Skeletal muscle tissue (tissue), 4 donors: ENCODE measurements around the gene POU3F2. TPM values are rescaled to one million over a fixed set of nuclear protein-coding genes. Genes with fewer than 3 reads are reported as not detected.

Source experiments
- H3K27ac ChIP-seq: one replicate; pipeline ENCODE4 v1.7.0; 2013; ENCODE audit warnings: mild to moderate bottlenecking, low read depth, low read length, inconsistent platforms
- H3K27me3 ChIP-seq, 3 donors: one replicate each; pipeline ENCODE4 v1.7.0; 2013; ENCODE audit warnings: low read length in 3 of 3; ENCODE audit not compliant: control insufficient read depth in 3 of 3, insufficient read depth in 3 of 3
- H3K36me3 ChIP-seq, 3 donors: one replicate each; pipeline ENCODE4 v1.7.0; 2013; ENCODE audit warnings: low read length in 3 of 3; ENCODE audit not compliant: control insufficient read depth in 3 of 3, insufficient read depth in 3 of 3
- H3K4me1 ChIP-seq, 3 donors: one replicate each; pipeline ENCODE4 v1.7.0; 2013; ENCODE audit warnings: low read length in 3 of 3, mild to moderate bottlenecking in 3 of 3; ENCODE audit not compliant: control insufficient read depth in 3 of 3, insufficient read depth in 3 of 3
- H3K4me3 ChIP-seq, 3 donors: one replicate each; pipeline ENCODE4 v1.7.0; 2013; ENCODE audit warnings: low read length in 3 of 3
- H3K9ac ChIP-seq, 3 donors: one replicate each; pipeline ENCODE4 v1.7.0; 2013; ENCODE audit warnings: low read length in 3 of 3, mild to moderate bottlenecking in 3 of 3, moderate library complexity in 2 of 3, low read depth in 1 of 3
- H3K9me3 ChIP-seq, 3 donors: one replicate each; pipeline ENCODE4 v1.7.0; 2013; ENCODE audit warnings: low read length in 3 of 3; ENCODE audit not compliant: control insufficient read depth in 3 of 3
- total RNA-seq: library from RNA; depleted of rRNA; stranded (reverse); fragments of >200 nt; gene quantifications from one replicate; pipeline ENCODE4 v1.2.3, GENCODE V29; 2014
- donor health status: Osteomylitis.

POU3F2 gene
- total RNA-seq, 1 donor from 2014 or later, result 0.52 TPM

- no peak overlapping the region for H3K27ac ChIP-seq
- H3K9ac ChIP-seq, result no peak overlapping the region
- H3K4me3 ChIP-seq, result no peak overlapping the region
- no peaks in the 10 kb centered on the region for H3K4me1 ChIP-seq
- no peaks in the 10 kb centered on the region for H3K27me3 ChIP-seq
- H3K36me3 ChIP-seq, result peaks cover 0 to 2% (median 0%) of the 10 kb centered on the region in 3 donors
- H3K9me3 ChIP-seq, result no peaks in the 10 kb centered on the region
Measured at GRCh38 chr6:98871057-98871456, 36.7 kb downstream of the POU3F2 start.

DNA sequence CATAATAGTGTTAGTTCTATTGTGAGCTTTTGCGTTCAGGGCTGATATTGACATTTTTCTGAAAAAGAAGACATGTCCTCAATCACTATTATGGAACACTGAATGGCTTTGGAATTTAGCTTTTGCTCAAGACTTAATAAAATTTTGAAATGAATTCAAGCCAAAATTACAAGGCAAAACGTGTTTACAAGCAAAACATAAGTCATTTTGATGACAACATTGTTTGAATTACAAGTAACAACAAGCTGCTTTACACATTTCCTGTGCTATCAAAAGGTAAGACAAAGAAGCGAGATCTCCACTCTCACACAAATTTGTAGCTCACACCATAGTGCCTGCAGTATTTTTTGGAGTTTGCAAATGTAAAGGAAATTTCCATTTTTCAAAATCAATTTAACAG lies 37.4 kb downstream of the POU3F2 start:
- H3K9me3 ChIP-seq, result no peaks in the 10 kb centered on the region
- no peak overlapping the region for H3K9ac ChIP-seq
- H3K4me1 ChIP-seq, result no peaks in the 10 kb centered on the region
- H3K4me3 ChIP-seq, result no peak overlapping the region
- peaks cover 0 to 3% (median 2%) of the 10 kb centered on the region in 3 donors for H3K36me3 ChIP-seq
- no peaks in the 10 kb centered on the region for H3K27me3 ChIP-seq
- no peak overlapping the region for H3K27ac ChIP-seq

- Histone ChIP-seq H3K4me3 (no peak overlapping the region), H3K4me1 (no peaks in the 10 kb centered on the region), H3K27ac (no peak overlapping the region), H3K36me3 (peaks cover under 1 to 3% (median 2%) of the 10 kb centered on the region in 3 donors), H3K9ac (no peak overlapping the region), H3K27me3 (no peaks in the 10 kb centered on the region), H3K9me3 (no peaks in the 10 kb centered on the region)
Measured at GRCh38 chr6:98875375-98875774, 41.0 kb downstream of the POU3F2 start.

GRCh38 chr6:98877250-98877649 lies 42.9 kb downstream of the POU3F2 start:
- Histone ChIP-seq H3K27ac (no peak overlapping the region), H3K9me3 (no peaks in the 10 kb centered on the region), H3K4me3 (no peak overlapping the region), H3K27me3 (no peaks in the 10 kb centered on the region), H3K36me3 (peaks cover 2 to 4% (median 3%) of the 10 kb centered on the region in 3 donors), H3K4me1 (no peaks in the 10 kb centered on the region), H3K9ac (no peak overlapping the region)

- peaks cover 2 to 4% (median 3%) of the 10 kb centered on the region in 3 donors for H3K36me3 ChIP-seq
Measured at GRCh38 chr6:98880486-98880885, 46.1 kb downstream of the POU3F2 start.

GRCh38 chr6:98885330-98885729 lies 51.0 kb downstream of the POU3F2 start:
- no peaks in the 10 kb centered on the region for H3K27me3 ChIP-seq
- H3K36me3 ChIP-seq, result peaks cover 0 to 6% (median 4%) of the 10 kb centered on the region in 3 donors
- no peak overlapping the region for H3K9ac ChIP-seq
- H3K9me3 ChIP-seq, result no peaks in the 10 kb centered on the region
- no peaks in the 10 kb centered on the region for H3K4me1 ChIP-seq
- no peak overlapping the region for H3K4me3 ChIP-seq
- no peak overlapping the region for H3K27ac ChIP-seq

More at GRCh38 chr6:98880486-98880885, 46.1 kb downstream of the POU3F2 start:
- Histone ChIP-seq H3K27me3 (no peaks in the 10 kb centered on the region), H3K4me1 (no peaks in the 10 kb centered on the region), H3K27ac (no peak overlapping the region), H3K9ac (no peak overlapping the region), H3K4me3 (no peak overlapping the region), H3K9me3 (no peaks in the 10 kb centered on the region)

GRCh38 chr6:98887650-98888049 lies 53.3 kb downstream of the POU3F2 start:
- Histone ChIP-seq H3K36me3 (peaks cover 0 to 6% (median 0%) of the 10 kb centered on the region in 3 donors), H3K4me3 (no peak overlapping the region), H3K27ac (no peak overlapping the region), H3K9ac (no peak overlapping the region), H3K9me3 (no peaks in the 10 kb centered on the region), H3K4me1 (no peaks in the 10 kb centered on the region), H3K27me3 (no peaks in the 10 kb centered on the region)

Other genes starting within 250 kb of the POU3F2 start
- 14.1 TPM for gene FBXL4, start 113.4 kb downstream of the POU3F2 start, total RNA-seq